ENCODE measurements around the gene CTNND2.
"Not testable (repeated sequence)": the region's sequence is repeated elsewhere in the genome, so short reads cannot be mapped to it uniquely, and the experiment has no call there.

DNA sequence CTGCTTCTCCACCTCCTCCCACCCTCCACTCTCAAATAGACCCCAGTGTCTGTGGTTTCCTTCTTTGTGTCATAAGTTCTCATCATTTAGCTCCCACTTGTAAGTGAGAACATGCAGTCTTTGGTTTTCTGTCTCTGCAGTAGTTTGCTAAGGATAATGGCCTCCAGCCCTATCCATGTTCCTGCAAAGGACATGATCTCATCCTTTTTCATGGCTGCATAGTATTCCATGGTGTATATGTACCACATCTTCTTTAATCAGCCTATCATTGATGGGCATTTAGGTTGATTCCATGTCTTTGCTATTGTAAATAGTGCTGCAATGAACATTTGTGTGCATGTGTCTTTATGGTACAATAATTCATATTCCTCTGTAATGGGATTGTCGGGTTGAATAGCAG is 489.5 kb downstream of the CTNND2 start:
- not testable (repeated sequence) for TF ChIP-seq POLR2AphosphoS5, POLR2A (IDR thresholded peaks at IDR 0.05)
